IMR-90 (cell line): ENCODE results near the gene THSD8. TPM values are rescaled to one million over a fixed set of nuclear protein-coding genes. Genes with fewer than 3 reads are reported as not detected.

Experiments used
- ATAC-seq: fragments of 200-7000 bp; cut with Tn5 transposase; 2 replicates; pipeline ENCODE4 v1.9.1; 2020; ENCODE audit warnings: low read depth, mild to moderate bottlenecking, moderate library complexity
- BruUV-seq: library from RNA; stranded (reverse); fragments of 400-500 nt; replicated peaks from 2 replicates; lab custom pipeline; 2021; lab: Mats Ljungman, UMichigan
- CTCF ChIA-PET: fragments of 300-600 bp; formaldehyde crosslinking; extraction: SDS; loops from one replicate; lab custom pipeline; 2021; ENCODE audit warnings: antibody characterized with exemption; lab: Yijun Ruan, JAX
- POLR2A ChIA-PET: fragments of 300-600 bp; sonication (Branson Sonifier 250); formaldehyde crosslinking; loops from one replicate; lab custom pipeline; 2022; ENCODE audit warnings: antibody characterized with exemption; ENCODE audit not compliant: unreplicated experiment; lab: Charles Lee
- DNase-seq: peaks from one replicate; pipeline ENCODE4 v3.0.0; 2013
- H2AFZ ChIP-seq: replicated peaks from 2 replicates; pipeline ENCODE3; 2013; ENCODE audit warnings: low read length, mild to moderate bottlenecking; ENCODE audit not compliant: poor library complexity
- H2AK5ac ChIP-seq: 2 replicates; pipeline ENCODE4 v1.6.1; 2013; ENCODE audit warnings: low read depth, low read length, inconsistent platforms
- H2AK9ac ChIP-seq: replicated peaks from 2 replicates; pipeline ENCODE3; 2013; ENCODE audit warnings: mild to moderate bottlenecking, low read depth, low read length, moderate library complexity; ENCODE audit not compliant: poor library complexity
- H2BK120ac ChIP-seq: 2 replicates; pipeline ENCODE4 v1.6.1; 2013; ENCODE audit warnings: low read depth, low read length, inconsistent platforms
- H2BK15ac ChIP-seq: 3 replicates; pipeline ENCODE4 v1.6.1; 2013; ENCODE audit warnings: low read depth, low read length, inconsistent platforms
- H2BK20ac ChIP-seq: 2 replicates; pipeline ENCODE4 v1.6.1; 2013; ENCODE audit warnings: low read depth, mild to moderate bottlenecking, inconsistent platforms, low read length, moderate library complexity
- H2BK5ac ChIP-seq: 2 replicates; pipeline ENCODE4 v1.6.1; 2013; ENCODE audit warnings: mild to moderate bottlenecking, low read depth, low read length, inconsistent platforms; ENCODE audit not compliant: poor library complexity, severe bottlenecking
- H3K14ac ChIP-seq: replicated peaks from 2 replicates; pipeline ENCODE4 v1.6.1; 2013; ENCODE audit warnings: low read depth, low read length, inconsistent platforms
- H3K18ac ChIP-seq: 2 replicates; pipeline ENCODE4 v1.6.1; 2013; ENCODE audit warnings: low read depth, low read length, control low read depth
- H3K23ac ChIP-seq: 2 replicates; pipeline ENCODE4 v1.6.1; 2013; ENCODE audit warnings: low read depth, low read length, inconsistent platforms
- H3K27ac ChIP-seq: 2 replicates; pipeline ENCODE4 v1.5.1; 2013; ENCODE audit warnings: mild to moderate bottlenecking, control low read depth, low read length; ENCODE audit not compliant: insufficient read depth
- H3K27me3 ChIP-seq: 2 replicates; pipeline ENCODE4 v1.6.1; 2013; ENCODE audit warnings: low read length; ENCODE audit not compliant: control insufficient read depth, insufficient read depth
- H3K36me3 ChIP-seq: 2 replicates; pipeline ENCODE4 v1.6.1; 2013; ENCODE audit warnings: low read length, mixed read lengths; ENCODE audit not compliant: control insufficient read depth, insufficient read depth
- H3K4ac ChIP-seq: 2 replicates; pipeline ENCODE4 v1.6.1; 2013; ENCODE audit warnings: low read depth, low read length, inconsistent platforms
- H3K4me1 ChIP-seq: 2 replicates; pipeline ENCODE4 v1.6.1; 2013; ENCODE audit warnings: low read length, mixed read lengths; ENCODE audit not compliant: control insufficient read depth, insufficient read depth
- H3K4me2 ChIP-seq: 2 replicates; pipeline ENCODE4 v1.6.1; 2013; ENCODE audit warnings: low read depth, mild to moderate bottlenecking, control low read depth, low read length, moderate library complexity
- H3K4me3 ChIP-seq: 2 replicates; pipeline ENCODE4 v1.5.1; 2013; ENCODE audit warnings: low read depth, mild to moderate bottlenecking, control low read depth, low read length, moderate library complexity; ENCODE audit not compliant: insufficient read depth
- H3K56ac ChIP-seq: 2 replicates; pipeline ENCODE4 v1.6.1; 2013; ENCODE audit warnings: low read length, inconsistent platforms; ENCODE audit not compliant: insufficient read depth; ENCODE audit errors: extremely low read depth
- H3K79me1 ChIP-seq, 2 experiments: 2 replicates each; pipeline ENCODE4 v1.6.1; 2013; ENCODE audit warnings: low read length in 2 of 2, inconsistent platforms in 1 of 2, low read depth in 1 of 2
- H3K9ac ChIP-seq: 2 replicates; pipeline ENCODE4 v1.6.1; 2013; ENCODE audit warnings: low read depth, low read length, control low read depth
- H3K9me1 ChIP-seq: 2 replicates; pipeline ENCODE4 v1.6.1; 2013; ENCODE audit warnings: low read length, inconsistent platforms; ENCODE audit not compliant: insufficient read depth
- H3K9me3 ChIP-seq: 2 replicates; pipeline ENCODE4 v1.6.1; 2013; ENCODE audit warnings: low read length; ENCODE audit not compliant: control insufficient read depth, insufficient read depth
- H4K20me1 ChIP-seq: 2 replicates; pipeline ENCODE4 v1.6.1; 2013; ENCODE audit warnings: low read length, inconsistent platforms; ENCODE audit not compliant: insufficient read depth
- H4K5ac ChIP-seq: 2 replicates; pipeline ENCODE4 v1.6.1; 2013; ENCODE audit warnings: mild to moderate bottlenecking, low read depth, low read length, control low read depth
- H4K8ac ChIP-seq, 2 experiments: 2 replicates each; pipeline ENCODE4 v1.6.1; 2013; ENCODE audit warnings: low read depth in 2 of 2, low read length in 2 of 2, control low read depth in 1 of 2, inconsistent platforms in 1 of 2
- H4K91ac ChIP-seq: 2 replicates; pipeline ENCODE4 v1.6.1; 2013; ENCODE audit warnings: low read depth, low read length, inconsistent platforms; ENCODE audit not compliant: insufficient read depth
- FOS ChIP-seq: fragments of 150-350 bp; IDR thresholded peaks from 2 replicates; pipeline ENCODE4 v1.6.1; 2016; ENCODE audit warnings: low read depth, low read length
- POLR2A ChIP-seq: IDR thresholded peaks from 2 replicates; pipeline ENCODE4 v1.6.1; 2012; ENCODE audit warnings: mild to moderate bottlenecking, low read depth, low read length
- RFX5 ChIP-seq: IDR thresholded peaks from 2 replicates; pipeline ENCODE4 v1.8.0; 2012; ENCODE audit warnings: low read depth, mild to moderate bottlenecking, low read length, moderate library complexity
- WGBS, 2 experiments: methylation state at CpG; one replicate each; pipeline versions ENCODE4 v1.1.5 to v1.1.7; 2013; ENCODE audit warnings: missing lambda C conversion rate in 2 of 2; ENCODE audit not compliant: insufficient read length in 1 of 2; ENCODE audit errors: extremely low coverage in 2 of 2; 5-methylcytosine and 5-hydroxymethylcytosine counted together
- dilution Hi-C: fragments of 300-500 bp; cut with HindIII; formaldehyde crosslinking; loops from one replicate; pipeline ENCODE4 v1.14.3; 2018; ENCODE audit warnings: low sequenced_read_pairs; ENCODE audit not compliant: unreplicated experiment
- in situ Hi-C: fragments of 300-500 bp; cut with MboI; formaldehyde crosslinking; loops from 3 replicates; pipeline ENCODE4 v1.14.3; 2019; ENCODE audit warnings: low sequenced_read_pairs, inconsistent platforms, mixed read lengths
- intact Hi-C: fragments of 100-400 bp; cut with micrococcal nuclease; formaldehyde crosslinking; loops from 2 replicates; pipeline ENCODE4 v1.10.0; 2022
- polyA plus RNA-seq, 3 experiments: library from polyadenylated mRNA; depleted of rRNA; stranded (reverse); fragments of >200 nt; gene quantifications; 2 replicates each; pipeline ENCODE4 v1.2.3, GENCODE V29; 2012; ENCODE audit warnings: low replicate concordance in 1 of 3
- total RNA-seq: library from RNA; depleted of rRNA; stranded (reverse); fragments of >200 nt; gene quantifications from 2 replicates; pipeline ENCODE4 v1.2.3, GENCODE V29; 2012

THSD8 gene
- total and polyA plus RNA-seq, 2 of the 4 experiments (the other 2 are of a cell fraction) = 0.68 TPM; not detected in 1

- no peak for TF ChIP-seq RFX5
Measured at GRCh38 chr19:12784871-12785430, 16.9 kb upstream of the THSD8 start (continued).

DNA sequence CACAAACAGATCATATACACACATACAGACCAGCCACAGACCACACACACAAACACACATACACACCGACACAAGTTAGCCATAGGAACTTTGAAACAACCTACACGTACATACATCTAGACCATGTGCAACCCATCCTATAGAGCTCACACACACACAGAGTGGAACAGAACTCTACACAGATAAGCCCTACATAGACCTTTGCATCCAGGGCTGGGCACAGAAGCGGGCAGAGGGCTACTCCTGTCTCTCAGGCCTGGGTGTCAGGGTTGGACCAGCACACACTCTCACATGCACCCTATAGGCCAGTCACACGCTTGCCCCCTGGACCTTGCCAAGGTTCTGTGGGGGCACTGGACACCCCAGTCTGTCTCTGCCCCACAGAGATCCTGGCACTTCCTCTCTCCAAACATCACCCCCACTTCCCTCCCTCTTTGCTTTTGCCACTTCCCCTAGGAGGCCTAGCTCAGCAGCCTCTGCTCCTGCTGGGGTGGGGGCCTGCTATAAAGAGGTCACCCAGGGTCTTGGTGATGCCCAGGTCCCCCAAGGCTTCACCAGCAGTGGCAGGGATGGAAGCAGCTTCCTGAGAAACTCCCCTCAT lies 16.3 kb upstream of the THSD8 start:
- H4K91ac ChIP-seq = peak overlapping the region; percentile 40
- peaks cover 0 to 34% of the 10 kb centered on the region in 2 experiments; a peak in 2 of 4 replicates for H3K79me1 ChIP-seq
- H3K4me2 ChIP-seq = no peak overlapping the region
- H3K56ac ChIP-seq = no peak overlapping the region
- POLR2A ChIA-PET = no interaction called here
- H3K36me3 ChIP-seq = no peaks in the 10 kb centered on the region
- intact Hi-C loops (no loop called here), dilution Hi-C loops (no loop called here), in situ Hi-C loops (loop anchor here (25.0 kb wide), 1 partner anchor 1052 kb away; no protein-coding TSS in a partner anchor)
- no peak overlapping the region for H3K9ac ChIP-seq
- H3K27me3 ChIP-seq = no peaks in the 10 kb centered on the region
- peak overlapping the region; percentile 97 for H2AK5ac ChIP-seq
- CTCF ChIA-PET = no interaction called here
- peak overlapping the region; percentile 5; the same call in 1 of the 2 replicates for H2BK20ac ChIP-seq
- peak overlapping the region; percentile 88 for H2BK120ac ChIP-seq
- peak overlapping the region; percentile 0; the same call in 1 of the 2 replicates for H3K27ac ChIP-seq
- H3K9me1 ChIP-seq = peaks cover 25% of the 10 kb centered on the region
- H4K20me1 ChIP-seq = peaks cover 3% of the 10 kb centered on the region; the same call in 1 of the 2 replicates
- H2AFZ ChIP-seq = peak overlapping the region; percentile 86
- H3K23ac ChIP-seq = peak overlapping the region; percentile 48
- ATAC-seq = no peak
- no peak overlapping the region for H3K4me3 ChIP-seq
- WGBS, 2 experiments = 63% methylated on average over 3 of the region's 4 CpGs; no CpG with 5 or more reads in 1 of the 2 experiments
- H3K9me3 ChIP-seq = no peaks in the 10 kb centered on the region
- peak overlapping the region; percentile 22; the same call in 2 of the 3 replicates for H2BK15ac ChIP-seq
- H2AK9ac ChIP-seq = peak overlapping the region; percentile 81
- peak overlapping the region; percentile 45 for H3K14ac ChIP-seq
- peaks cover 47% of the 10 kb centered on the region for H3K4me1 ChIP-seq
- H2BK5ac ChIP-seq = peak overlapping the region; percentile 95
- DNase-seq = no peak
- BruUV-seq = no TSS peak
- peak overlapping the region; percentile 3 to 79; a peak in 3 of 4 replicates for H4K8ac ChIP-seq
- peak overlapping the region; percentile 80 for H3K4ac ChIP-seq
- TF ChIP-seq FOS (no peak), POLR2A (peak; percentile 27; the same call in 1 of the 2 replicates)
- peak overlapping the region; percentile 29 for H3K18ac ChIP-seq
- H4K5ac ChIP-seq = peak overlapping the region; percentile 77
